ENCODE data around the gene UAP1.

The UAP1 gene

DNA sequence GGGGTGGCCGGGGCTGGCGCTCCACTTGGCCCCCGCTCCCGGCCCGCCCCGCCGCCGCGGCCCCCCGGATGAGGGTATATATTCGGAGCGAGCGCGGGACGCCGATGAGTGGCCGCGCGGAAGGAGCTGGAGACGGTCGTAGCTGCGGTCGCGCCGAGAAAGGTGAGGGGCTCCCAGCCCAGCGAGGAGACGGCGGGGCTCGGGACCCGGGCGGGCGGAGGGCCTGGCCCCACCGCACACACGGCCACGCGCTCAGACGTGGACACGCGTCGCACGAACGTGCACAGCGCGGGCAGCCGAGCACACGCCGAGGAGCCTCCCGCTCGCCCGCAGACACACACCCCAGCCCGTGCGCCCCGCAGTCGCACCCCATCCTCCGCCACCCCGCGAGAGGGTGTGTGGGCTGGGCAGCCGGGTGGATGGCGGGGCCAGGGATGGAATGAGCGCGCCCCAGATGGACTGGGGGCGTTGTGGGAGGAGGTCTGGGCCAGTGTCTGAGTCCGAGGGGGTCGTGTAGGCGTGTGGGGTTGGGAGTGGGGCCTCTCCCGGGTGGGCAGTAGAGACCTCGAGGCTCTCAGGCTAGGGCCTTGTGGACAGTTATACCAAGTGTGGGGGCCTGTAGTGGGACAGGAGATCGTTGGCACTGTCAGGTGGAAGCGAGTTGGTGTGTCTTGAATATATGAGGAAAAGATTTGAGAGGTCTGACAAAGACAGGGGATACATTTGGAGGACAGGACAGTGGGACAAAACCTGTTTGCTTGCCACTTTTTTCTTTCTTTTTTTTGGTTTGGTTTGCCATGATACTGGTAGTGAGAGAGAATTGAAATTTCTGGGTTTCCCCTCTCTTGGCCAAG, at the start of gene UAP1:
Gene UAP1, plus strand, starts transcription at position 107 of the 854 bp plus-strand sequence. CDS start 4,347 bp downstream, outside the sequence.
- peak; percentile 62 for DNase-seq

DNA sequence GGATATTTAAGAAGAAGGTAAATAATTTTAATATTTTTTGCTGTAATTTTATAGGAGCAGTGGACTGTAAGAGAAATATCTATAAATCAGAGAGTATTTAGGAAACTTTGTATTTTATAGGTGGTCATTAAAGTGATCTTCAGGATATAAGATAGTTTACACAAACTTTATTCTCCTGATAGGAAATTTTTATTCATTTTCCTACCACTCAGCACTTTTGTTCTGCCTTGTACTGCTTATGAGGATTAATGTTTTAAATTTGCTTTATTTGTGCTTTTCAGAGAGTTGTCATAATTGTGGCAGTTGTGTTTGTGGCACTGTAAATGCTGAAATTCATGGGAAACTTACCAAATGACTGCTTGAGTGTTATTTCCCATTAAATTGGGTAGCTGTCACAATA, 34.2 kb upstream of the UAP1 start:
- no peak for DNase-seq

DNA sequence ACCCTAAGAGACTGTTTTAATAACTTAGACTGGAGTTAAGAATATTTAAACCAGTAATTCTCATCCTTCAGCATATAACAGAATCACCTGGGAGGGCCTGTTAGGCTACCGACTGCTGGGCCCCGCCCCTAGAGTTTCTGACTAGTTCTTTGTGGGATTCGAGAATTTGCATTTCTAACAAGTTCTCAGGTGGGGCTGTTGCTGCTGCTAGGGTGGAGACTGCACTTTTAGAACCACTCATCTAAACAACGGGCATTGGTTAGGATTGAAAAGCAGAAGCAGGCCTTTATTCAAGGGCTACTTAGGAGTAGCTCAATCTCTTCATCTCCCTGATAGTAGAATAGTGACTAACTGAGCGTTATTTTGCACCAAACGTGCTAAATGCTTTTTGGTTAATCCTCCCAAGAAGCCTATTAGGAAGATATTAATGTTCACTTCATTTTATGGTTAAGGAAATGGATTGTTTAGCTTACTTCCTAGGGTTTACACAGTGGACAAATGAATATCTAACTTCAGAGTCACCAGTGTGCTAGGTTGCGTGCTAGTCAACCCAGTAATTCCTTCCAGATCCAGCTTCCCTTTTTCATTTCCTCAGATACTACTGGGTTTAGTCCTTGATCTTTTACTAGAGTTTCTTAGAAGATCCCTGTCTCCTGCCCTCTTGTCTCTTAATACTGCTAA, 31.1 kb upstream of the UAP1 start:
- no peak for DNase-seq

DNA sequence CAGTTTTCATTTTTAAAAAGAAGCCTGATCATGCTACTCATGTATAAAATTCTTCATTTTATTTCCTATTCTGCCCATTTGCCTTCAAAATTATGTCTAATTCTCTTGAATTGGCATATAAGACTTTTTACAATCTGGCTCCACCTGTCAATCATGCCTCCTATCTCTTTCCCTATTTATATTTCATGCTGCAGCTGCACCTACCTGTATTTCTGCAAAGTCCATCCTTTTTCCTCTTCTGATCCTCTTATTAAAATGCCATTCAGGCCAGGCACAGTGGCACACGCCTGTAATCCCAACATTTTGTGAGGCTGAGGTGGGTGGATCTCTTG, 30.6 kb upstream of the UAP1 start:
- DNase-seq, result no peak

DNA sequence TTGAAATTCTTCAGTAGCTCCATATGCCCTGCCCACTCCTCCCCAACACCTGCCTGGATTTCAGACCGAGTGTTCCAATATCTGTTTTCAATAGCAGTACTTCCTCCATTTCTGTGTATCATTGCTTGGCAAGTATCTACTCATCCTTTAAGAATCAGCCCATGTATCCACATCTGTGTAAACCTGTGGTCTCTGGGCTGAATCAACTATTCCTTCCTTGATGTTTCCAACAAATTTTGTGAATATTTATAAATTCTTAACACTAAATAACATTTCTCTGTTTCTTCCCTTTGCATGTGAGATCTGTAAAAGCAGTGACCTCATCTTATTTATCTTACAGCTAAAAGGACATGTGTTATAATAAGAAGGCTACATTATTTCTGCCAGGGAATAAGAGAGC, 26.0 kb upstream of the UAP1 start:
- no peak for DNase-seq

DNA sequence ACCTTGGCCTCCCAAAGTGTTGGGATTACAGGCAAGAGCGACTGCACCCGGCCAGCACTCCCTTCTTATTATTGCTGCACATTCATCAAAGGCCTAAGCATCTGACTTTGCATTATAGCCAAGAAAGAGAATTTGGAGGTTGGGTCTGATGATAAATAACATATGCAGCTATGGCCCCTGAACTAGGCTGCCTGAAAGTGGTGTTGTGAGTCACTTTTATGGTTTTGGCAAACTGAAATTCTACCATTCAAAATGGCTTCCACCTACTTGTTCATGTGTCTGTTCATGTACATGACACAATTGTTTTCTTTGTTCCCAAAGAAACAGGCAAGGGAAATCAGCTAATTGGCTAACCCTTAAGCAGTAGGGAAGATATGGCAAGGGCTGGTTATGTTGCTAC, 25.0 kb upstream of the UAP1 start:
- DNase-seq, result no peak

DNA sequence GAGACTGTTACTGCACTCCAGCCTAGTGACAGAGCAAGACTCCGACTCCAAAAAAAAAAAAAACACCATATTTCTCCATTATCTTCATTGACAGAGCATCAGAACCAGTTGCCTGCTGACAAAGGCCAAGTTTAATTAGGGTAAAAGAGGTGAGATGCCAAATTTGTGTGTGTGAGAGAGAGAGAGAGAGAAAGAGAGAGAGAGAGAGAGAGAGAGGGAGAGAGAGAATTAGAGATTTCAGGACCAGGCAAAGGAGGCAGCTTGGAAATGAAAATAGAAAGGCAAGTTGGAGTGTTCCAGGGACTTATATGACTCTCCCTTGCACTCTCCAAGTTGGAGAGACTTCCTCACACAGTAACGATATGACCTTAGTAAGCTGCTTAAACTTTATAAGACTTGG, 24.3 kb upstream of the UAP1 start:
- DNase-seq, result no peak

DNA sequence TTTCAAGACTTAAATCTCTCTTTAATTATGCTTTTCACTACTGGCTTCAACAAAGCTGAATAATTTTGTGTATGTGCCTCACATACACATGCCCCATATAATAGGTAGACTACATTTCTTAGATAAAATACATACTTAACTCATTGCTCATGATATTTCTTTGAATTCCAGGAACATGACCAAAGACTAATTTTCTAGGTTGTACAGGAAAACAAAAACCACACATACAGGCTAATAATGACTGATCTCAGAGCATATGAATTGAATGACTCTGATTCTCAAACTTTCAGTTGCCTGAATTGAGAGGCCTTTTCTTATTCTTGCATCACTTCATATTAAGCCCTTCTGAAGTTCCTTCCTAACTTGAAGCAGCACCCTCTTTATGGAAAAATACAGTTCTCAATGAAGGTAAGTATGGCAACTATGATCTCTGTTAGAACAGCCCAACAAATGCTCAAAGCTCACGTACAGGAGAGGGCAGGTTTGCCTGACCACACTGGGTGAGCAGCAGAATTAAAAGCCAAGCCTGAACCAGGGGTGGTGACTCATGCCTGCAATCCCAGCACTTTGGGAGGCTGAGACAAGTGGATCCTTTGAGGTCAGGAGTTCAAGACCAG, 22.6 kb upstream of the UAP1 start:
- DNase-seq, result no peak

DNA sequence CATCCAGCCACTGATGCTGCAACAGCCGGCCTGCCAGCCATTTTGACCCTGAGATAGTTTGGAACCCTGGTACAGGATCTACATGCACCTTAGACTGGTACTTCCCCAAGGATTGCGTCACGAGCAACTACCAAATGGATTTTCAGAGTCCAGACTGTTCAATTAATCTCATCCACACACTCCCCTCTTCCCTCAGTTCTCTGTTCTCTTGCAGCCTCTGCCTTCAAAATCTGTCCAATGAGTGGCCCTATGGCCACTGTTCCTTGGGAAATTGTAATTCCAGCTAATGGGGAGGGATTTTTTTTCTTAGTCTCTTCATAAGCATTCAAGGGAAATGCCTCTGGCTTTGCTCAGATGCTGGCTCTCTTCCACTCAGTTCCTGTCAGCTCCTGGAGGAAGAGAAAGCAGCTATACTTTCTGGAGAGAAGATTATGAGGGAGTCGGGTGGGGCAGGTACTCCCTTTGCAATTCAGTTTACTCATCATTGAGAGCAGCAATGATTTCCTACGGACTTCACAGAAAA, 19.8 kb upstream of the UAP1 start:
- no peak for DNase-seq

DNA sequence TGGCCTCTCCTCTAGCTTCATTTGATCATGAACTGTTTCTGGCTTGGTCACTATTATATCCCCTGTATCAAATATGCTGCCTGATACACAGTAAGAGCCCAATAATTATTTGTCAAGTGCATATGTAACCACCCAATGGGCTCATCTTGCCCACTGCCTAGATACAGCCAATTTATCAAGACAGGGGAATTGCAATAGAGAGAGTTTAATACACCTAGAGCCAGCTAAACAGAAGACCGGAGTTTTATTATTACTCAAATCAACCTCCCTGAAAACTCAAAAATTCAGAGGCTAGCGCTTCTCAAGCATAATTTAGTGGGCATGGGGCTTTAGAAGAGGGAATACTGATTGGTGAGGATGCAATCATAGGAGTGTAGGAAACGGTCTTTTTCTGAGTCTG, 18.3 kb upstream of the UAP1 start:
- no peak for DNase-seq

DNA sequence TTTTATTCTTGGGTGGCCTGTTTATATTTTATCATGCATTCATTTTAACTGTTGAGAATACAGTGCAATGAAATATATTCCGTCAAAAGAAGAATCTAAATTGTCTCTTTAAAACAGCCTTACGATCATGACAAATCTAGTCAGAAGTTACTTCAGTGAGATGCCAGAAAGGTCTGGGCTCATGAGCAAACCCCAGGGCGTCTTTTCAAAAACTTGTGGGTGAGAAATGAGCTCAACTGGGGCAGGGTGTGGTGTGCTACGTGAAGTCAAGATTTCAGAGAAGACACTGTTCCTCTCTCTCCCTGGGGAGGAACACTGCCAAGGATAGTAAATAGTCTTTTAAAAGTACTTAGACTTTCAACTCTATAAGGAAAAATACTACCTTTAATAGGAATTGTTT, 13.4 kb upstream of the UAP1 start:
- DNase-seq, result no peak

DNA sequence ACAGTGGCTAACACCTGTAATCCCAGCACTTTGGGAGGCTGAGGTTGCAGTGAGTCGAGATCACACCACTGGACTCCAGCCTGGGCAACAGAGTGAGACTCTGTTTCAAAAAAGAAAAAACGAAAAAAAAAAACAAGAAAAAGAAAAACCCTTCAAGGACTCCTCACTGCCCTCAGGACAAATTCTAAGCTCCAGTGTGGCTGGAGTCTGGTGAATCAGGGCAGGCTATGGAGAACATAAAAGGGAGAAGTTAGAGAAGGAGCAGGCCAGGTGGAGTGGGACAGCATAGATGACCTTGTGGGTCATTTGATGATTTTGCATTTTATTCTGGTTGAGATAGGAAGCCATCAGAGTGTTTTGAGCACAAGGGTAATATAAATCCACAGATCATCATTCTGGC, 12.5 kb upstream of the UAP1 start:
- no peak for DNase-seq

DNA sequence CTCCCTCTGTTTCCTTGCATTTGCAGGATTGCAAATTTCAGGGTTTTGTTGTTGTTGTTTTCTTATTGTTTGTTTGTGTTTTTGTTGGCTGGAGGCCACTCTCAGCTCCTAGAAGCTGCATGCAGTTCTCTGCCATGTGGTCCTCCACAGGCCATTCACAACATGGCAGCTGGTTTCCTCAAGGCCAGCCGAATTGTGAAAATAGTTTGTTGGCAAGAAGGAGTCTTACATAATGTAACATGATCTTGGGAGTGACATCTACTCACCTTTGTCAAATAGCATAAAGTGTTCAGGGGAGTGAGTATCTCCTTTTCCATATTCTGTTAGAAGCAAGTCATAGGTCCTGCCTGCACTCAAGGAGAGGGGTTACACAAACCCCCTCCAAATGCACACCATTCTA, 10.6 kb upstream of the UAP1 start:
- DNase-seq, result no peak

DNA sequence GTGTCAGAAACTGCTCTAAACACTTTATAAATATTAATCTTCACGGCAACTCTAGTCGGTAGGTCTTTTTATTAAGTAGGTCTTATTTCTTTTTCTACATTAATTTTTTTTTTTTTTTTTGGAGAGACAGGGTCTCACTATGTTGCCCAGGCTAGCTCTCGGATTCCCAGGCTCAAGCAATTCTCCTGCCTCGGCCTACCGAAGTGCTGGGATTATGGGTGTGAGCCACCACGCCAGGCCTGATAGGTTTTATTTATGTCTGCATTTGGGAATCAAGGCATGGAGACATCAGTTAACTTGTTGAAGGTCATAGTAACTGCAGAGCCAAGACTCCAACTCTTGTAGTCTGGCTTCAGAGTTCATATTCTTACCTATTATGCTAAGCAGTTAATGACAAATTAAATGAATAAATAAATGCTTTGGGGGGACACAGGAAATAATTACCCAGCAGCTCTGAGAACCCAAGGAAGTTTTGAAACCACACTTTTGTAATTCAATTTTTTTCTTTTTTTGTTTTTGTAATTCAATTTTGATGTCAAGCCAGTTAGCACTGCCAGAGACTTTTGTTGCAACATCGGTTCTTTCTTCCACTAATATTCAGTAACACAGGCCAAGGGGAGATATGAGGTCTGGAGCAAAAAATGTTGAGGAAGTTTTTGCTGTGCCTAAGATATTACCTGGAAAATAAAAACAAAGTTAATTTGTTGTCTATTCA, 9.4 kb upstream of the UAP1 start:
- no peak for DNase-seq

DNA sequence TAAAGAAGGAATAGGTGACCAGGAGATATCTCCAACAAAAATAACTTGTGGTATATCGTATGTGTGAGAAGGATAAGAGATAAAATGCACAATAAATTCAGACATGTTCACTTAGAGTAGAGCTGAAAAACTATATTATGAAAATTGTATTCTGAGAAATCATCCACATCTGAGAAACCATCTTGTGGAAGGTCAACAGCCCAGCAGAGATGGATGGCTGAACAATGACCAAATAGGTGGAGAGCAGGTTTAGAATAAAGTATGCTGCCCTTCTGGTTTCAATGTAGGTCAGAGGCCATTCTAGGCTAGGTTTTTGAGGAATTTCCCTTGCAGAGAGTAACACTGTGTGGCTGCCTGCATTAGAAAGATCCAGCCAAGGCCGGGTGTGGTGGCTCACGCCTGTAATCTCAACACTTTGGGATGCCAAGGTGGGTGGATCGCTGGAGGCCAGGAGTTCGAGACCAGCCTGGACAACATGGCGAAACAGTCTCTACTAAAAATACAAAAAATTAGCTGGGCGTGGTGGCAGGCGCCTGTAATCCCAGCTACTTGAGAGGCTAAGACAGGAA, 8.8 kb upstream of the UAP1 start:
- no peak for DNase-seq

DNA sequence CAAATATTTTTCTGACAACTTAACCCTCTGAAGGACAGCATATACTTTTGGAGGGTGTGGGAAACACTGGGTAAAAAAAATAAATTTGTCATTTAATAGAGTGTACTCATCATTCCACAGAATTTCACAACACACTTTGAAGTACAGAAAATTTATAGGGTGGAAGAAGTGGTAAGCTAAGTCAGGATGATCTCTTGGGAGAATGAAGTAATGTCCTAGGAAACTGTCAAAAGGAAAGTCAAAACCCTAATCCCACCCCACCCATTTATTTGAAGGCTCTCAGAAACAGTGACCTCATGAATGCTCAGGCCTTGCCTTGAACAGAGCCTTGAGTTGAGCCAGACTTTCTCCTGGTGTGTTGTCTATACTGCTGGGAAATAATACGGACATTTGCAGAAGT, 7.3 kb upstream of the UAP1 start:
- DNase-seq, result no peak

DNA sequence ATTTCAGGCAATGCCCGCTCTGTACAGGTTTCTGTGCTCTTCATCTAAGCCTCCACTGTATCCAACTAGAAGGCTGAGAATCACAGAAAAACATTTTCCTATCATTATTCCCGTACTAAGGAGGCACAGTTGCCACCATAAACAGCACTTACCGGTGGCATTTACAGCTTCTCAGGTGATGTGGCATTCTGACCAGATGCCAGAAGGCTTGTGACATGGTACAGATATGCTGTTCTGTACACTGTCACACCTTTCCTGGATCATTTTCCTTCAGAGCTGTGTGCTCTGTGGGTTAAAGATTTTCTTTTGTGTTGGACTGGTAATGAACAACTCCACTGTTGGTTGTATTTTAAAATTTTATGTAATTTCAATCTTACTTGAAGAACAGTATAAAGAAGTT, 4.0 kb upstream of the UAP1 start:
- no peak for DNase-seq

DNA sequence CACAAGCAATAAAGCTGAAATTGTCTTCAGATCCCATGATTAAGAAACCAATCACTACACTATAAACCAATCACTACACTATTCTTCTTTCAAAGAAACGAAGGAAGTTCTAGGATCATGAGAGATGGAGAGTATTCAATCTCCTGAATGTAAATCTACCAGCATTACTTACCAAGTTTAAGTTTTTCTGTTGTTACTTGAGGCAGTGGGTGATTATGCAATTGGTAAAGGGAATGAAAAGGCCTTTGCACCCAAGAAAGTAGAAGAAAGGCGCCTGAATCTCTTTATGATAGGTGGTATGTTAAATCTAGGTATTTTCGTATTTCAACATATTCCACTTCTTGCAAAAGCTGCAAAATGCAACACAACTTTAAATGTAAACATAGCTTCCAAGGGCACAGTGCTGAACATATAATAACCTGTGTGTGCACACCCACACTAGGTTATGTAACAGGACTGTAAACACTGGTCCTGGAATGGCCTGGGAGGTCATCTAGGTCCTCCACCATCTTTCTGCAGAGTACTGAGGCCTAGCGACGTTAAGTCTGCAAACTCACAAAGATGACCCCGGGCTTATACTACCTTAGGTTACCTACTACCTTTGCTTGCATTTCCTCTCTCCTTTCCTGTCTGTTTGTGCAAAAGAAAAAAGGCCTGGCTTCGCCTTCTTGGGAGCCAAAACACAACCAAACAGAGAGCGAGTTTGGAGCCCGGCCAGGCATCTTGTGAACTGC, 1.1 kb upstream of the UAP1 start:
- DNase-seq, result peak; percentile 64

DNA sequence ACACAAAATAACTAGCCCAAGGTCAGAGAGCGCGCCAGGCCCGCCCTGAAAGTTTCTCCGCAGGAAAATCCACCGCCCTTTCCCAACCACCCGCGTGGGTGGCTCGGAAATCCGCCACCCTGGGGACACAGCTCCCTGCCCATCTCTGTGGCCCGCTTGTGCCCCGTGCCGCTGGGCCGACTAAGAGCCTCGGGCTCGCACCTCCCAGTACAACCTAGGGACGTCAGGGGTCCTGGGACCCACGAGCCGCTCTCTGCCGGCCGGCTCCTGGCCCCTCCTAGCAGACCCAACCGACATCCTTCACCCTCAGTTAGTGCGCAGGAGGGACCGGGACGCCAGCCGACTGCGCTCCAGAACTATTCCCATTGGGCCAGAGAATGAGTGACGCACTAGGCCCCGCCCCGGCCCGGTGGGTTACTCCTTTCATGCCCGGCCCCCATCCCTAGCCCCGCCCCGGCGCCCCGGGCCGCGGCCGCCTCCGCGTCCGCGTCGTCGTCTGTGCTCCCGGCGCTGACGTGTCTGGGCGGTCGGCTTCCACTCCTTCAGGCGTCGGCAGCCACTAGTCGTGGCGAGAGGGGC, 396 bp upstream of the UAP1 start:
- peak; percentile 99 for DNase-seq

DNA sequence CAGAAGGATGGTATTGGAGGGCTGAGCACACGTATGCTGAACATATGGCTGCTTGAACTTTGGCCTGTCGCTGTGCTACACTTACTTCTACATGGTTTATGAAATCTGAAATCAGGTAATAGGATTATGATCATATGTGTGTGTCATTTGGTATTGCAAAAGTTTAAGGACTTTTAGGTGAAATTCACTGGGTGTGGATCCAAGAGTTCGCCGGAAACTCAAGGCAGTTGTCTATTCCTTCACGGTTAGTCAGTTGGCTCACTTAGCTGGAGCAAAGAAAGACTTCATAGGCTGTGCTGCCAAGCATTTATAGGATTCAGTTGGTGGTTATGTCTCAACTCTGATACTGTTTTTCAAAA, 927 bp downstream of the UAP1 start:
- DNase-seq, result peak; percentile 62

DNA sequence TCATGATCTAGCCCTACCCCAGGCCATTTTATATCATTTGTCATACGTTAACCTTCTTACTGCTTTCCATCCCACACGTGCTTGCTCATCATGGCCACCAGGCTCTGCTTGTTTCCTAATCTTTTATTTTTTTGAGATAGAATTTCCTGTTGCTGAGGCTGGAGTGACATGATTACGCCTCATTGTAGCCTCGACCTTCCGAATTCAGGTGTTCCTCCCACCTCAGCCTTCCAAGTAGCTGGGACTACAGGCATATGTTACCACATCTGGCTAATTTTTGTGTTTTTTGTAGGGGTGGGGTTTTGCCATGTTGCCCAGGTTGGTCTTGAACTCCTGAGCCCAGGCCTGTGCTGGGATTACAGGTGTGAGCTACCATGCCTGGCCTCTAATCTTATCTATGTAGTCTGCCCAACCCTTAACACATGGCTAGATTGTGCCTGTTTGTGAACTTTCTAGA, 3.3 kb downstream of the UAP1 start:
- DNase-seq, result no peak

DNA sequence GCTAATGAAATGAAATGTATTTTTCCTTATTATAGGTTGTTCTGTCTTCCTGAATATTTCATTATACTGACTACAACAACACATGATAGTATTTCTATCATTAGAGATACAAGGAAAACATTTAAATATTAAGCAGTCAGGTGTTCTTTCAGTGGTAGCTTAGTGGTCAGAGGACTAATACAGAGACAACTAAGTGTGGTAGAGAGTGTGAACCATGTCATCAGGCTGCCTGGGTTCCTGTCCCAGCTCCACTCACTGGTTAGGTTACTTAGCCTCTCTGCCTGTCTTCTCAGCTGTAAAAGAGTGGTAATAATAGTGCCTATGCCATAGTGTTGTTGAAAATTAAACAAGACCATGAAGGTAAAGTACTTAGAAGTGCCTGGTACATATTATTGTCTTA, 3.9 kb downstream of the UAP1 start:
- DNase-seq, result no peak
